ENCODE data around the gene FKBP7.
"Not testable (repeated sequence)": the region's sequence is repeated elsewhere in the genome, so short reads cannot be mapped to it uniquely, and the experiment has no call there.

FKBP7 gene, protein sequence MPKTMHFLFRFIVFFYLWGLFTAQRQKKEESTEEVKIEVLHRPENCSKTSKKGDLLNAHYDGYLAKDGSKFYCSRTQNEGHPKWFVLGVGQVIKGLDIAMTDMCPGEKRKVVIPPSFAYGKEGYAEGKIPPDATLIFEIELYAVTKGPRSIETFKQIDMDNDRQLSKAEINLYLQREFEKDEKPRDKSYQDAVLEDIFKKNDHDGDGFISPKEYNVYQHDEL

DNA sequence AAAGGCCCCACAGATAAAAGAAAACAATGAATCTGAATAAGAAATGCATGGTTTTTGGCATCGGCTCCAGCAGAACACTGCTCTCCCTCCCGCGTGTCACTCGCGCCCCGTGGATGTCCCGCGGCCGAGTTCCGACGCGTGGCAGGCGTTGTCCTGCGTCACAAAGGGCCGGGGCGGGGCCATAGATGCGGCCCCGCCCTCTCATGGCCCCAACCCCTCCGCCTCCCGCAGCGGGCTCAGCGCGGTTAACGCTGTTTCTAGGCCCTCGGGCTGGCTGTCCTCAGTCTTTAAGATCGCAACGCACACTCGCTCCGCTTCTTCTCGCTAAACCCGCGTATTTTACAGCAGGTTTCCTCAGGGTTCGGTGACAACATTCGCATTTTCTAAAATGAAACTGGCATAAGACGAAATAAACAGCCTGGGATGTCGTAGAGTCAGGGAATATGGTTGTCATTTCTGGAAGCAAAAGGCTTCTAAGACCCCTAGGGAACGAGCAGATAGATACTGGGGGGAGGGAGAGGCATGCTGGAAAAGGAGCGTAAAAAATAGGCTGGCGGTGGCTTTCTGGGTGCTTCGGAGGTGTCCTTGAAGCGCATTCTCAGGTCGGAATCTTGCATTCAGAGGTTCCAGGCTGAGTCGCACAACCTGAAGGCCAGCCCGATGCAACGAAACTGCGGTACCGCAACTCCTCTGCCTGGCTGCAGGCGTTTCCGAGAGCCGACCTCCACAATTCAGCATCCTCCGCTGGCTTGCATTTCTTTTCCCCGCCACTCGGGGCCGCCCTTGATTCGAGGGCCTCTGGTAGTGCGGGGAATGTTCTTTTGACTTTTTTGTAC, at the start of gene FKBP7:
Gene FKBP7 (minus strand): TSS at position 162 of the 836 bp plus-strand sequence. CDS start 101 bp downstream, at position 61.
- DNase-seq (ENCODE audit: low read depth) = peak; percentile 78

- no peak for DNase-seq (ENCODE audit: low read depth)
Observed at GRCh38 chr2:178527592-178527991, 49.2 kb upstream of the FKBP7 start.

- no peak for DNase-seq (ENCODE audit: low read depth)
Observed at GRCh38 chr2:178526256-178526655, 47.9 kb upstream of the FKBP7 start.

GRCh38 chr2:178525460-178525859, 47.1 kb upstream of the FKBP7 start:
- DNase-seq (ENCODE audit: low read depth) = not testable (repeated sequence)

DNA sequence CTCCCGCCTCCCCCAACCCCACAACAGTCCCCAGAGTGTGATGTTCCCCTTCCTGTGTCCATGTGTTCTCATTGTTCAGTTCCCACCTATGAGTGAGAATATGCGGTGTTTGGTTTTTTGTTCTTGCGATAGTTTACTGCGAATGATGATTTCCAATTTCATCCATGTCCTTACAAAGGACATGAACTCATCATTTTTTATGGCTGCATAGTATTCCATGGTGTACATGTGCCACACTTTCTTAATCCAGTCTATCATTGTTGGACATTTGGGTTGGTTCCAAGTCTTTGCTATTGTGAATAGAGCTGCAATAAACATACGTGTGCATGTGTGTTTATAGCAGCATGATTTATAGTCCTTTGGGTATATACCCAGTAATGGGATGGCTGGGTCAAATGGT, 46.6 kb upstream of the FKBP7 start:
- DNase-seq (ENCODE audit: low read depth) = not testable (repeated sequence)

- no peak for DNase-seq (ENCODE audit: low read depth)
Observed at GRCh38 chr2:178523596-178524134, 45.3 kb upstream of the FKBP7 start.

GRCh38 chr2:178522950-178523595, 44.7 kb upstream of the FKBP7 start:
- DNase-seq (ENCODE audit: low read depth) = peak; percentile 72

DNA sequence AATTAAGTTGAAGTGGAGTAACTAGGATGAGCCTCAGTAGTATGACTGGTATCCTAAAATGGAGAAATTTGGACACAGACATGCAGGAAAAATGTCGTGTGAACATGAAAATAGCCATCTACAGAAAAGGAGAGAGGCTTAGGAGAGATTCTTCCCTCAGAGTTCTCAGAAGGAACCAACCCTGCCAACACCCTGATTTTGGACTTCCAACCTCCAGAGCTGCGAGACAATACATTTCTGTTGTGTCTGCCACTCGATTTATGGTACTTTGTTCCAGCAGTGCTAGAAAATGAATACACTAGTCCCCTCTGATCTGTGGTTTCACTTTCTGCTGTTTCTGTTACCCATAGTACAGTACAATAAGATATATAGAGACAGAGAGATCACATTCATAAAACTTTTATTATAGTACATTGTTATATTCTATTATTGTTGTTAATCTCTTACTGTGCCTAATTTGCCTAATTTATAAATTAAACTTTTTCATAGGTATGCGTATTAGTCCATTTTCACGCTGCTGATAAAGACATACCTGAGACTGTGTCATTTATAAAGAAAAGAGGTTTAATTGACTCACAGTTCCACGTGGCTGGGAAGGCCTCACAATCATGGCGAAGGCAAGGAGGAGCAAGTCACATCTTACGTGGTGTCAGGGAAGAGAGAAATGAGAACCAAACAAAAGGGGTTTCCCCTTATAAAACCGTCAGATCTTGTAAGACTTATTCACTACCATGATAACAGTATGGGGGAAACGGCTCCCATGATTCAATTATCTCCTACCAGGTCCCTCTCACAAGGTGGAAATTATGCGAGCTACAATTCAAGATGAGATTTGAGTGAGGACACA, 43.1 kb upstream of the FKBP7 start:
- no peak for DNase-seq (ENCODE audit: low read depth)

GRCh38 chr2:178517496-178517895, 39.1 kb upstream of the FKBP7 start:
- DNase-seq (ENCODE audit: low read depth) = no peak

- DNase-seq (ENCODE audit: low read depth) = no peak
Observed at GRCh38 chr2:178514664-178515063, 36.3 kb upstream of the FKBP7 start.

DNA sequence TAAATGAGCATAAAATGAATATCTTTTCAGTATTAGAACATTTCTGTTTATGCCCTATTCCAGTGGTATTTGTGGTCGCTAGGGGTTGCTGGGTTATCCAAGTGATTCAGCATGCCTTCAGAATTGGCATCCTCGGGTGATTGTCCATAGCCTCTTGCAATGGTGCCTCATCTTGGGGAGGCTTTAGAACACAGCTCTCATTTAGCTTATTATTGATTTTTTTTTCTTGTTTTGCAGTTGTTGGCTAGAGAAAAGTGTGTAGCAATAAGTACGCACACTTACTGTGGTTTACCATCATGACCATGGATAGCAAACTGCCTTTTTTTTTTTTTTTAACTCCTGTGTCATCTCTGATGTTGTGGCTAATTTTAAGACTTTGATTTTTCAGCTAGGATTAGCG, 35.5 kb upstream of the FKBP7 start:
- no peak for DNase-seq (ENCODE audit: low read depth)

DNA sequence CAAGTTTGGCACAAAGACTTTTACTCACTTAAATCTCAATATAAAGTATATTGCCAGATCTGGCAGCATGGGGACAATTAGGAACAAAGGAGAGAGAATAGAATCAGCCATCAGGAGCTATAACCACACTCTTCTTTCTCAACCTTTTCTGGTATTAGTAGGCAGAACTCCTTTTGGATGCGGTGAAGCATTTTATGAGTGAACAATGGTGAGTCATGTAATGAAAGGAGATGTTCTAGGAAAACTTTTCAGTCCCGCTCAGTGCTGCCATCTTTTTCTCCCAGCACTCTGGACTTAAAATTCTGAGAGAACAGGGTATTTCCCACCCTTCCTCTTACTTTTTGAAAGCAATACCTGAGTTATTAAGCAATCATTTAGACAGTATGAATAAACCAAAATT, 34.1 kb upstream of the FKBP7 start:
- no peak for DNase-seq (ENCODE audit: low read depth)

DNA sequence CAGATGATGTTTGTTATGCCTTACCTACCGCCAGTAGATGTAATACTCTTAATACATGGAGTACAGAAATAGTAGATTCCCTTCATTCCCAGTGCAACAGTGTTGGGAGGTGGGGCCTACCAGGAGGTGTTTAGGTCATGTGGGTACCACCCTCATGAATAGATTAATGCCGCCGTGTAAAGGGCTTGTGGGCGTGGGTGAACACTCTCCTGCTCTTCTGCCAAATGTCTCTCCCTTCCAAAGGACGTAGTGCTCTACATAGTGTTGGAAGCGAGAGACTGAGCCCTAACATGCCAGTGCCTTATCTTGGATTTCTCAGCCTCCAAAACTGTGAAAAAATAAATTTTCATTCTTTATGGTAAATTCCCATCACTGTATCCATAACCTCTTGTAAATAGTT, 32.0 kb upstream of the FKBP7 start:
- DNase-seq (ENCODE audit: low read depth) = no peak

DNA sequence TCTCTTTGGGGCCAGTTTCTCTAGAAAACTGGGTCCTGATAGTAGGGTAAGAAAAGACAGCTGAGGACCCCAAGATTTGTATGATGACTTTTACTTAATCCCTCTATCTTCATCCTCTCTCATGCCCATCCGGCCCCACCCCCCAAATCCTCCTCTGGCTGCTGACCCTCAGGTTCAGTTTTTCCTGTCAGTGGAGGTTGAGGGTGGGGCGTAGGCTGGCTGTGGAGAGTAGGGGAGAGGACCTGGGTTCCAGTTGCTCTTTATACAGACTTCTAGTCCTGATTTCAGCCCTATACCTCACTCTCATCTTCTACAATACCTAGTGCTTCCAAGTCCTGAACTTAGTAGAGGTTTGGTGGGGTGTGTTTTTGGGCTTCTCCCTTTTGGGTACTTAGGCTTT, 30.2 kb upstream of the FKBP7 start:
- DNase-seq (ENCODE audit: low read depth) = no peak

- DNase-seq (ENCODE audit: low read depth) = no peak
Observed at GRCh38 chr2:178506949-178507348, 28.5 kb upstream of the FKBP7 start.

DNA sequence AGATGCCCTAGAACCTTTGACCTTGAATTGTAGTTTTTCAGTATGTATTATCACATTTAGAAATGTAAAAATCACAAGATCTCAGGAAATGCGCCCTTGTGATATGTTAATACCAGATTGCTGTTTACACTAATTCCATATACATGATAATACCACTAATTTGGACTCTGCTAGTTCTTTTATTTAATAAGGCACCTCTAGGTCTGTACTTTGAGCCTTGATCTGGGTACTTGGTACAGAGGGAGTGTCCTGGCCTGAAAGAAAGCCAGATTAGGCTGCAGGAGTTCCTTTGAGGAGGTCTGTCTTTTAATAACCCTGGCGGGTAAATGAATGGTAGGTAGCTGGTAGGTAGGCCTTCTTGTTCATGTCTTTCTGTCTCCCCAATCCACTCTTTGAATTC, 28.1 kb upstream of the FKBP7 start:
- DNase-seq (ENCODE audit: low read depth) = no peak

DNA sequence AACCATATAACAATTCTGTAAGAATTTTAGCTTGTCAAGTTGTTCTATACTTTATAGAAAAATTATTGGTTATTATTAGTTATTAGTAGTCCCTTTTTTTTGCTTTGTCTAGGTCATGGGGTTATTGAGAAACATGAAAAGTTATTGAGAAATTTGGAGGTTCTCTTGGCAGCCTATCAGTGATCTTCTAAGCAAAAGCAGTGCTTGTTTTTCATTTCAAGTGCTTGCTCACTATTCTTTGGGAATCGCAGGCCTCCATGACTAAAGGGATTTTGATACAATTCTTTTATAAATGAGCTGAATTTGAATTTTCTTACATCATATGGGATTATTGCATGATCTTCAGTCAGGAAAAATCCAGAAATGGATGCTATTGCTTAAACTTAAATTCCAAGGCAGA, 27.7 kb upstream of the FKBP7 start:
- DNase-seq (ENCODE audit: low read depth) = no peak

- no peak for DNase-seq (ENCODE audit: low read depth)
Observed at GRCh38 chr2:178502751-178503150, 24.4 kb upstream of the FKBP7 start.

DNA sequence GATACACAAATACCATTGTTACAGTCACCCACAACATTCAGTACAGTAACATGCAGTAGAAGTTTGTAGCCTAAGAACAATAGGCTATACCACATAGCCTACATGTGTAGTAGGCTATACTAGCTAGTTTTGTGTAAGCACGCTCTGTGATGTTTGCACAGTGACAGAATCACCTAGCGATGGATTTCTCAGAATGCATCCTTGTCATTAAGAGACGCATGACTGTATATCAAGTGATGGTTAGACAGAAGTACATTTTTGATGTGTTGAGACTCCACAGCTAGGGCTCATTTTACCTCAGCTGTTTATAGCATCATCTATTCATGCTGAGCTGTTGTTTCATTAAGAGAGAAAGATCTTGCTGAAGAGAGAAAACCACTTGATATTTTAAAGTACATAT, 21.2 kb upstream of the FKBP7 start:
- DNase-seq (ENCODE audit: low read depth) = no peak

GRCh38 chr2:178498137-178498536, 19.7 kb upstream of the FKBP7 start:
- no peak for DNase-seq (ENCODE audit: low read depth)

DNA sequence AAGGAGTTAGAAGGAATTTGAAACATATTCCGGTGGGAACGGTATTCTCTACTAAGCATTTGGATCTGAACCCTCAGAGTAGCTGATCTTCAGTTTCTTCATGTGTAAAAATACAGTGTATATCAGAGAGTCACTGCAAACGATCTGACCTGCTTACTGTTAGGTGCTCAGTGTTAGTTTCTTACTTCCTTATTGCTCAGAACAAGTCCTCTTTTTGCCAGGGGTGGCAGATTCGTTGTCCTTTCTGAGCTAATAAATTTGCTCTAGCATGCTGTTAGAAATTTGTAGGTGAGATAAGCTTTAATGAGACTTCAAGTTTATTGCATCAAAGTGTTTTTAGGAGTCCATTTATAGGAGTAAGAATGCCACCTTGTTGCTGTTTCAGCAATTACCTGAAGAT, 17.6 kb upstream of the FKBP7 start:
- no peak for DNase-seq (ENCODE audit: low read depth)

DNA sequence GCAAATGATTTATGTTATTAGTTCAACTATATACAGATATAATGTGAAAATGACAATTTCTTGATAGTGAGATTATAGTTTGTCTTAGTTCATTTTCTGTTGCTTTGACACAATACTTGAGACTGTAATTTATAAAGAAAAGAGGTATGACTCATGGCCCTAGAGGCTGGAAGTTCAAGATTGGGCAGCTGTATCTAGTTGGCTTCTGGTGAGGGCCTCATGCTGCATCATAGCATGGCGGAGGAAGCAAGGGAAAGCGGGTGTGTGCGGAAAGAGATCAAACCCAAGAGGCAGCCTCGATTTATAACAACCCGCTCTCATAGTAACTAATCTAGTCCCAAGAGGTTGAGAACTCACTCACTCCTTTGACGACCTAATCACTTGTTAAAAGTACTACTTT, 13.2 kb upstream of the FKBP7 start:
- DNase-seq (ENCODE audit: low read depth) = no peak
